Measurements from ENCODE around the gene SYT11.
A peak's percentile ranks its signal among the peaks of the same experiment; 100 is the strongest.
"Not testable (repeated sequence)": the region's sequence is repeated elsewhere in the genome, so short reads cannot be mapped to it uniquely, and the experiment has no call there.

SYT11 gene

DNA sequence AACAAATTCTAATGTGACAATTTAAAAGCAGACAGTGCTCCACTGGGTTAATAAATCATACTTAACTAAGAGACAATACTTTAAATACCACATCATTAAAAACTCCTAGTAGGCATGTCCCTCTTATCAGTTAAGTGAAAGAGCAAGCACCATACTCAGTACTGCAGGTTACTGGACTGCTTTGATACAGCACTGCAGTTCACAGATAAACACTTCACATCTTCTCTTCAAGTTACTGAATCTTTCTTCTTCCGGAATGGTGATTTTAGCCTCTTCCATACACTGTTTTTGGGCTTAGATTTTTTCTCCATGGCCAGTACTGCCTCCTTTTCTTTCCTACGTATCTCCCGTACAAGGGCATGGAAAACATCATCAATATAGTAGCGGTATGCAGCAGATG lies 40.8 kb downstream of the SYT11 start:
- DNase-seq: no peak

- no peak for DNase-seq
Observed at GRCh38 chr1:155904261-155904660, 44.9 kb downstream of the SYT11 start.

DNA sequence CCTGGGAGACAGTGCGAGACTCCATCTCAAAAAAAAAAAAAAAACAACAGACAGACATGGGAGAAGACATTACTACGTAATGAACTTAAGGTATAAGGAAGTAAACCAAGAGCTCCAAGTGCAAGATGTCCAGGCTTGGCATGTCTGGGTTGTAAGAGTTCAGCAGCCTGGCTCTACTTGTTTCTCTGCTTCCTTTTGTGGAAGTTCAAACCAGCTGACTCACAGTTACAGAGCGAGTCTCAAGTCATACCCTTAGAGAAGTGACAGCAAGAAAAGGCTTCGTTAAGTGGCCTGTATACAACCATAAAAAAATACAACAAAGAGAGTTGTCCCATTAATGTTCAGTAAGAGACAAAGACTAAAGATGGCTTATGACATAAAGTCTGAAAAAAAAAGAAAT lies 50.5 kb downstream of the SYT11 start:
- no peak for DNase-seq

GRCh38 chr1:155910621-155911121 lies 51.3 kb downstream of the SYT11 start:
- DNase-seq: peak; percentile 41

DNA sequence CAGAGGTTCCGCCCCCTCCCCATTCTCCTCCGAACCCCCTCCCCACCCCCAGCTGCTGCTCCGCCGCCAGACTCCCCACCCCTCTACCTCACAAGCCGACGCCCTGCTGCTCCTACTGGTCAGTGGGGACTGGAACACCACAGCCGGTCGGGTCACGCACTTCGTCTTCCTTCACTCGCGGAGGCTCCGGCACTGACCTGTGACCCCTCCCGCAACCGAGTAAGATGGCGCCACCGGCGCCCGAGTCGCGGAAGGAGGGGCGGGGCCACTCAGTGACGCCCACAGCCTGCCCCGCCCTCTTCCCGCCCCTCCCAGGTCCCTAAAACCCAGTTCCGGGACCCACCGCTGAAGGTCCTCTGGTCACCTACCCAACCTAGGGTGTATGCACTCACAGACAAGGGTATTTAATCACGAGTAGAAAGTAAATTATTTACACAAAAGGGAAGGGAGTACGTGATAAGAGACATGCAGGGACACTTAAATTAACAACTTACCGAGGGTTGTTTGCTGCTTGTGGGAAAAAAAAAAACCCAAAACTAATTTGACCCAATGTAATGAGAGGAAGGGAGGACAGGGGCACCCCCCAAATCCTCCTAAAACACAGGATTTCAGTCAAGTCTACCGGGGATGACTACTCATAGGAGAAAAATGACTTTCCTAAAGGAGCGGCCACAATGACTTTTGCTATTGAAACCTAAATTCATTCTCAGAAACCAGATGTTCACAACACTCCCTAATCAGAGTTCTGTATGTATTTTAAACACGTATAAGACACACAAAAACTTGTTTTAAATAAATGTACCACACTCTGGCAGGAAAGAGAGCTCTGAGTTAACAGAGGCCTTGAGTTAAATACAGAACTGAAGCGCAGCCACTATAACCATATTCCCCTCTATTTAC lies 52.0 kb downstream of the SYT11 start, which contains the start of gene RIT1:
Gene RIT1 (minus strand): TSS at position 194 of the 900 bp plus-strand sequence. CDS start 588 bp downstream, outside the sequence.
- peak; percentile 74 for DNase-seq

DNA sequence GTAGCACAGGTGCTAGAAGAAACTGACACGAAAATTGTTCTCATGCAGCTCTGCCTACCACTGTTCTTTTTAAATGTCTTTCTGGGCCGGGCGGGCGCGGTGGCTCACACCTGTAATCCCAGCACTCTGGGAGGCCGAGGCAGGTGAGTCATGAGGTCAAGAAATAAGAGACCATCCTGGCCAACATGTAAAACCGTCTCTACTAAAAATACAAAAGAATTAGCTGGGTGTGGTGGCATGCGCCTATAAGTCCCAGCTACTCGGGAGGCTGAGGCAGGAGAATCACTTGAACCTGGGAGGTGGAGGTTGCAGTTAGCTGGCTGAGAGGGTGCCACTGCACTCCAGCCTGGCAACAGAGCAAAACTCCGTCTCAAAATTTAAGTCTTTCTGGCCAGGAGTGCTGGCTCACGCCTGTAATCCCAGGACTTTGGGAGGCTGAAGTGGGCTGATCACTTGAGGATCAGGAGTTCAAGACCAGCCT lies 52.7 kb downstream of the SYT11 start:
- DNase-seq: no peak

GRCh38 chr1:155913969-155914757 lies 54.8 kb downstream of the SYT11 start:
- no peak for DNase-seq

DNA sequence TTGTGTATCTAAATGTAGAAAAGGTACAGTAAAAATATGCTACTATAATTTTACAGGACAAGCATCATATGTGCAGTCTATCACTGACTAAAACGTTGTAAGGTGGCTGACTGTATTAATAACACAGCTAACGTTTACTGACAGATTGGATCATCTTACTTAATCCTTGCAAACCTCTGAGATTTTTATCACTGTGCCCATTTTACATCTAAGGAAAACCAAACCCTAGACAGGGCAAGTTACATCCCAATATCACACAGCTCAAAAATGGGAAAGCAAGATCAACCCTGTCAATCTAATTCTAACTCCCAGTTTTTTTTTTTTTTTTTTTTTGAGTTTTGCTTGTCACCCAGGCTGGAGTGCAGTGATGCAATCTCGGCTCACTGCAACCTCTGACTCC lies 59.3 kb downstream of the SYT11 start:
- DNase-seq: no peak

- no peak for DNase-seq
Observed at GRCh38 chr1:155919801-155920200, 60.4 kb downstream of the SYT11 start.

DNA sequence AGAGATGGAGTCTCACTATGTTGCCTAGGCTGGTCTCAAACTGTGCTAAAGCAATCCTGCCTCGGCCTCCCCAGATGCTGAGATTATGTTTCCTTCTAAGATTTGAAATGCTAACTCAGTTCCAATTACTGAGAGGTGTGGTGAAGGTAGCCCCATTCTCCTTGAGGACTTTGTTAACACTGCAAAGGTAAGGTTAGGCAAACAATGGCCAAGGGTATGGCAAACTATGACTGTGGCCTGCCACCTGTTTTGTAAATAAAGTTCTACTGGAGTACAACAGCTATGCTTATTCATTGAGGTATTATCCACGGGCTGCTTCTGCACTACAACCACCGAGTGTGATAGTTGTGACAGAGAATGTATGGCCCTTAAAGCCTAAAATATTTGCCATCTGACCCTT lies 61.4 kb downstream of the SYT11 start:
- no peak for DNase-seq

- no peak for DNase-seq
Observed at GRCh38 chr1:155925506-155925905, 66.1 kb downstream of the SYT11 start.

GRCh38 chr1:155929057-155929456 lies 69.7 kb downstream of the SYT11 start:
- no peak for DNase-seq

DNA sequence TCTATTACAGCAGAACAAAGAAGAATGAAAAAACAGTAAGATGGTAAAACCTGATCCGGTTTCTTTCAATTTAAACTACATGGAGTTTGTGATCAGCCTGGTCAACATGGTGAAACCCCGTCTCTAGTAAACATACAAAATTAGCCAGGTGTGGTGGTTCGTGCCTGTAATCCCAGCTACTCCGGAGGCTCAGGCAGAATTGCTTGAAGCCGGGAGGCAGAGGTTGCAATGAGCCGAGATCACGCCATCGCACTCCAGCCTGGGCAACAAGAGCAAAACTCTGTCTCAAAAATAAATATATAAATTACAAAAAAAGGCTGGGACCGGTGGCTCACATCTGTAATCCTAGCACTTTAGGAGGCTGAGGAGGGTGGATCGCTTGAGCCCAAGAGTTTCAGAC lies 71.4 kb downstream of the SYT11 start:
- DNase-seq: not testable (repeated sequence)

- no peak for DNase-seq
Observed at GRCh38 chr1:155931332-155932038, 72.1 kb downstream of the SYT11 start.

DNA sequence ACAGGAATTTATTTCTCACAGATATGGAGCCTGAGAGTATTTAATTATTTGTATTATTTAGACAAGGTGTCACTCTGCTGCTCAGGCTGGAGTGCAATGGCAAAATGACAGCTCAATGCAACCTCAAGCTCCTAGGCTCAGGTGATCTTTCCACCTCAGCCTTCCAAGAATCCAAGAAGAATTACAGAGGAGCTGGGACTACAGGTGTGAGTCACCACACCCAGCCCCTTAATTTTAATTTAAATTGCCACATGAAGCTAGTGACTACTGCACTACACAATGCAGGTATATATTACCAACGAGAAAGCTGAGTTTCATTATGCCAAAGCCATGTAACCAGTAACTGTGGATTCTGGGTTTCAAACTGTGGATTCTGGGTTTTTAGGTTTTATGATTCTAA lies 72.7 kb downstream of the SYT11 start:
- DNase-seq: no peak

GRCh38 chr1:155932487-155932886 lies 73.1 kb downstream of the SYT11 start:
- DNase-seq: no peak

- no peak for DNase-seq
Observed at GRCh38 chr1:155933591-155934096, 74.3 kb downstream of the SYT11 start.

DNA sequence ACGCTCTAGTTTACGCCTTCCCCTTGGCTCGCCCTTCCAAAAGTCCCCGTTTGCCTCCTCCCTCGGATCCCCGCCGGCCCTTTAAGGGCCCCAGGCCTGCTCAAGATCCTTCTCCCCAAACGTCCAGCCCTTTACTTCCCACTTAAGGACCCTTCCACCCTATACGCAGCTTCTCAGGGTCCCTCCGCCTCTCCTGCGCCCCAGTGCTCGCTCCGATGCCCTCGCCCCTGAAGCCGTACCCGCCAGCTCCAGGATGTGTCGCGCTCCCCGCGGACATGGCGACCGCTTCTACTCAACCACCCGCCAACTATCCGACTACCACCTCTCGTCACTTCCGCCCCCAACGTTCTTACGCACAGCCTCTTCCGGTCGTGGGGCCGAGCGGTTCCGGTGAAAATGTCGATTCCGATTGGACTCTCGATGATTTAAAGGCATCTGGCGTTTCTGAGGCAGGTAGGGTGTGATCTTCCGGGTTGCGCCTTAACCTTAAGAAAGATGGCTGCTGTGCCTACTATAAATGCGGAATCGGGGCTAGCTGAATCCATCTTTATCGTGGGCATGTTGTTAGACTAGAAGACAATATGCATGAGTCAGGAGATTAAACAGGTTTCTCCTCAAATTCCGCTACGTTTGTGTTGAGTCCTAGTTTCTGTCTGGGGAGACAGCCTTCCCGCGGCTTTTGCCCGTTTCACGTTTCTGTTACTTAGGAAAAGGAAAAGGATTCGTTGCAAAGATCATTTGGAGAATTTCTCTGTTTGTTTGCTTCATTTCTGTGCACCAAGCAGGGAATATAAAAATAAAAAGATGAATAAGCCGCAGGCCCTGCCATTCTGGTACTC lies 74.9 kb downstream of the SYT11 start, which contains the start of gene KHDC4:
Gene KHDC4 (minus strand): TSS at position 317 of the 839 bp plus-strand sequence. CDS start 40 bp downstream, at position 277.
- peak; percentile 99 for DNase-seq

Measured in NCI-H1105 (cell line).